Stimulated activated CD4-positive, alpha-beta T cell treated with anti-CD3 and anti-CD28 coated beads, Interleukin-15, amount 100 ng/mL, for 1 hour (primary cell): ENCODE measurements around the gene MGMT.

ENCODE experiments used
- DNase-seq, 2 donors: peaks; one replicate each; pipeline ENCODE4 v3.0.0-alpha.2; 2020; ENCODE audit warnings: low read depth in 1 of 2, low spot score in 1 of 2

The MGMT gene

DNA sequence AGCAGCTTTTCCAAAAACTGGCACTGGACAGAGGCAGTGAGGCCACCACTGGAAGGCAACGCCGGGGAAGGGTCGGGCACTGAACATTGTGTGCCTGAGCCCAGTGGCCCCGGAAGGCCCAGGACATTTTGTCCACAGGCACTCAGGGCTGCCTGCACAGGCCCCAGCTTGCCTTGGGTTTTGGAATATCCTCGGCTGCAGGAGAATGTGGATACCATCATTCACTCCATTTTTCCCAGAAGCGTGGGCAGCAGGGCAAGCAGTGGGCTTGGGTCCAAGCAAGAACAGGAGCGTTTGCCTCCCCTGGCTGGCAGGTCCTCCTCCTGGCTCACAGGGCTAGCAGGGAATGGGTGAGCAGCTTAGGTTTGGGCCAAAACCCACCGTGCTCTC is 349.6 kb downstream of the MGMT start:
- DNase-seq = no peak
